Inflammatory macrophage (primary cell): ENCODE results near the gene SLC22A14.
"Not testable (repeated sequence)": the region's sequence is repeated elsewhere in the genome, so short reads cannot be mapped to it uniquely, and the experiment has no call there.

ENCODE experiments used
- DNase-seq, 2 donors: peaks; one replicate each; pipeline ENCODE4 v3.0.0-alpha.2; 2020 to 2022

Gene SLC22A14

DNA sequence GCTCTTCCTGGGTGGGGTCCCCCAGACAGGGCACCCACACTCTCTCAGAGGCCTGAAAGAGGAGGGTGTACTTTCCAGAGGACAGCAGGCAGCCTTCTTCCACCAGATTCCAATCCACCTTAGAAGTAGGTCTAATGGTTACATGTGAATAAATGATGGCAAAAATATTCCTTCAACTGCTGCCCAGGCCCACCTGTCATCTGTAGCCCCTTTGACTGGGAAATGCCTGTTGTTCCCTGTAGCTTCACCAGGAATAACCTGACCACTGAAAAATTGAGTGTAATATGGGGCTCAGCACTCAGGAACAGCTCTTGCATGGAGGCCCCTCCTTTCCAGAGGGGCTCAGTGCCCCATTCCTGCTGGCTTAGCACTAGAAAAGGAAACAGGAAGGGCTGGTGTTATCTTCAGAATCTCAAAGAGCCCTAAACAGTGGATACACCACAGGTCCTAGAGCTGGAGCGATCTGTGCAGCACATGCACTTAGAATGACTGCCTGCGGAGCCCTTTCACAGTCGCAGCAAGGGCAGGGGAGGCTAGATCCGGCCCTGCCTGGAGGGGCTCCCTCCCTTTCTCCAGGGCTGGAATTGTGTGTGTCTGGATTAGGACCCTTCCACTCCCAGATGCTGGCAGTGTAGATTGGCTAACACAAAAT, 32.1 kb downstream of the SLC22A14 start:
- DNase-seq = no peak

DNA sequence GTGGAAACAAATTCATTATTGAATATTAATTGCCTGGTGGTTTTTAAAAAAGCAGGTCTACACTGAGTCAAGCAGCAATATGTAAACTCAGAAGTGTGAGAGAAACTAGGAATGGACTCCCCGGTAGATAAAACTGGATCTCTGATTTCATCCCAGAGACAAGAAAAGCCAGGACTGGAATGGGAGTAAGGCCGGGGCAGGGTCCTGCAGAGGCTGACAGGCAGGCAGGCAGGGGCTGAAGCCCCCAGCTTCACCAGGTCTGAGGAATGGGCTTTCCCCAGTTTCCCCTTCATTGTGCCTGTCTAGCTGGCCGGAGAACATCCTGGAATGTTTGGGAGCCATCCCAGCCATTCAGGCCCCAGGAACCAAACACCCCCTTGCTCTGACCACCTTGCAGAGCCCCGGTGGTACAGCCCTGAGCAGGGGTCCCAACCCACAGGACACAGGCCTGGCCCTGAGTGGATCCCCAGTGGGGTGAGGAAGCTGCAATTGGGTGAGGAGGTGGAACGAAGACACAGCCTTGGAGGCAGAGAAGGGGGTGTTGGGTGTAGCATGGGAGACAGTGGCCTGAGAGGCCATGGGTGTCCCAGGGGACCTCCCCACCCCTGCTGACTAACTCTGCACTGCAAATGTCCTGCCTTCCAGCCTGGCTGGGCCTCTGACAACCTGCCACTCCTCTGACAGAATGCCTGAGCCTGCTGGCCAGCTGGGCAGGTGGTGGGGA, 32.8 kb downstream of the SLC22A14 start:
- DNase-seq = no peak

DNA sequence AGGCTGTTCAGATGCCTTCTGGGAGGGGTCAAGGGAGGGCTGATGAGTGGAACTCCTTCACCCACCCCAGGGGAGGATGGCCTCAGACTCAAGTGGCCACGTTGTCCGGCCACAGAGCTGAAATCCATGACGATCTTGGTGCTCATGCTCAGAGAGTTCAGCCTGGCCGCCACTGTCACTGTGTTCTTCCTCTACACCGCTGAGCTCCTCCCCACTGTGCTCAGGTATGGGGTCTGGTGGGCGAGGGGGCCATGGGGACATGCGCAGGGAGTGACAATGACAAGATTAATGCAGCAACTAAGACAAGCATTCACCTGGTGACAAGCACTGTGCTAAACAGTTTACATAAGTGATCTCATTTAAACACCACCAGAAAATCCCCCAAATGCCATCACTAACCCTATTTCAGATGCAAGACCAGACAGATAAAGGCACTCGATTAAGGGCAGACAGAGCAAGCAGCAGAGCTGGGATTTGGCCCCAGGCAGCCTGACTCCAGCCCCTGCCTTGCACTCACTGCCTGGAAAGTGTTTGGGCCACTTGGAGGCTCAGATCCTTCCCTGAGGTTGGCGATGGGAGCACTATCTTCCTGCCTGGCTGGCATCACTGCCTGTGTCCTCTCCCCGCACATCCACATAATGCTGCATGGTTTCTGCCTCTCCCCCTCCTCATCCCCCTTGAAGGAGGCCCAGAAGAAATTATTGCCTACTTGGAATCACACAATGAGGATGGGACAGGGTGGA, 33.6 kb downstream of the SLC22A14 start:
- DNase-seq = no peak

DNA sequence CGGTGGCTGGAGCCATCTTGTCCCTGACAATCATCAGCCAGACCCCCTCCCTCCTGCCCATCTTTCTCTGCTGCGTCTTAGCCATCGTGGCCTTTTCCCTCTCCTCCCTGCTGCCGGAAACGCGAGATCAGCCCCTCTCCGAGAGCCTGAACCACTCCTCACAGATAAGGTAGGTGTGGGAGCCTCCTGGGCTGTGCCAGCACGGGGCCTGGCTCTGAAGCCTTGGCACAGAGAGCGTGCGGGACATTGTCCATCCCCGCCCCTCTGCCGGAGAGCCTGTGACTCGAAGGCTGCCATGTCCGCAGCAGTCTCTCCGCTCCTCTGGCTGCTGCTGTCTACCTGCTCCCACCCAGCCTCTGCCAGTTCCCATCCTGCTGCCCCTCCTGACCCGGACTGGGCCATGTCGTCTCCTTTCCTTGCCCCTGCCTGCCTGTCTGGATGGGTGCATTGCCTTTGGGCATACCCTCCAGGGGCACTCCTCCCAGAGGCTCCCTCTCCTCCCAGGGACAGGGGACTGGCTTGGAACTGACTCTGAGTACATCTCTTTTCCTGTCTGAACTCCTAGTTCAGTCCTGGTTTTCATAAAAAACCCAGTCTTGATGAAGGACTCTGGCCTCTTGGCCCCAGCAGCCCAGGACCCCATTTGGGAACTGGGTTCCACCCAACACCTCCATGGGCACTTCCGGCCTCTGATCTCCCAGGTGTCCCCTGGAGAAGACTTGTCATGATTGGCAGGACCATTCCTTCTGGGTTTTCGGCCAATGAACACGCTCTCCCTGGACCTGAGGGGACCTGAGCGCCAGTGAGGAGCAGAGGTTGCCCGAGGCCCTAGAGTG, 34.5 kb downstream of the SLC22A14 start:
- no peak for DNase-seq

DNA sequence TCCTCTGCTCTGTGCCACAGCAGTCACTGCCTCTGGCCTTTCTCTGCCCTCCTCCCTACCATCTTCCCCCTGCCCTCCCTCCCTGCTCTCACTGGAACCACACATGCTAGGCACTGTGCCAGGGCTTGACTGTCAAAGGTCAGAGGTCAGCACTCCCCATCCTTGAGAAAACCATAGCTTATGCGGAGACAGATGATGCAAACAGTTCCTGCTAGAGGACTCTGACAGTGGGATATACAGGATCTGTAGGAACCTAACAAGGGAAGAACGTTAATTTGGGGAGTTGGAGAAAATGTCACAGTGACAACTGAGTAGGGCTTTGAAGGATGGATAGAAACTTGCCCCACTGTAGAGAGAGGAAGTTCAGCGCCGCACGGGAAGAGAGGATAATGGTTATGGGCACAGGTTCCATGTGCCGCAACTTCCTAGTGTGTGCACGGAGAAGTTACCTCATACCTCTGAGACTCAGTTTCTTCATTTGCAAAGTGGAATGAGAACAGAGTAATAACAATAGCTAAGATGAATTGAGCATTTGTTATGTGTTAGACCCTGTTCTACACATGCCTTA, 35.2 kb downstream of the SLC22A14 start:
- peak in 1 of 2 donors; percentile 44 for DNase-seq

DNA sequence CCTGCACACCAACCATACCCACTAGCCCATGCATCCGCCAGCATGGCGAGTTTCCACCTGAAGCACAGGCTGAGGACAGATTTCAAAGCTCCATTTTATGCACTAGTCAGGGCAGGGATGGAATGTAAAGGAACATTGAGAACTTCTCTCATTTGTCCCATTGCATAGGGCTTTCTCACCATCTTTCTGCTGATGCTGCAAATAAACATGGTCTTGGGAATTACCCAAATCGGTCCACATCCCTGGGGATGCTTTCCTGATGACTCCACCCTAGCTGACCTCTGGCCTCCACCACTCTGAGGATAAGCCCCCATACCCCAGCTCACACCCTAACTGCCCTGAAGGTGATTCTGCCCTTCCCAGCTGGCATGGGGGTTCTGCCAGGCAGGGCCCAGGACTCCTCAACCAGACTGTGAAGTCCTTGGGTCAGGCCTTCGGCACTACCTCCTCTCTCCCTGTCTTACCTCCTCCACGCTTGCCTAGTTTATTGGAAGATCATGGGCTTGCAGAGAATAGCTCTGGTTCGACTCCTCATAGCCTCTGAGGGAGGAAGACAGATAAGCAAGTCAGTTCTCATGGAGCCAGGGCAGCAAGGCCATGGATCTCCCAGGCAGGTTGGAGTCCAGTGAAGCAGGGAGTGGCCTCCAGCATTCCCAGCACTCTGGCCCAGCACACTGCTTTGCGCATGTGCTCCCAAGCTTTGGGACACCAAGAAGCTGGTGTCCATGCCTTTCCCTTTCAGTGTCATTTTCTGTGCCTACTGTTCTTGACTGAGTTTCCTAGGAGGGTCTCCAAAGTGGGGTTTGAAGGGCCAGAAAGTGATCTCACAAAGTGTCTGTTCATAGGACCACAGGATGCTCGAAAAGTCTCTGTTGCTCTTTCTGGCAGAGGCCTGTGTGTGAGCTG, 36.9 kb downstream of the SLC22A14 start:
- no peak for DNase-seq

DNA sequence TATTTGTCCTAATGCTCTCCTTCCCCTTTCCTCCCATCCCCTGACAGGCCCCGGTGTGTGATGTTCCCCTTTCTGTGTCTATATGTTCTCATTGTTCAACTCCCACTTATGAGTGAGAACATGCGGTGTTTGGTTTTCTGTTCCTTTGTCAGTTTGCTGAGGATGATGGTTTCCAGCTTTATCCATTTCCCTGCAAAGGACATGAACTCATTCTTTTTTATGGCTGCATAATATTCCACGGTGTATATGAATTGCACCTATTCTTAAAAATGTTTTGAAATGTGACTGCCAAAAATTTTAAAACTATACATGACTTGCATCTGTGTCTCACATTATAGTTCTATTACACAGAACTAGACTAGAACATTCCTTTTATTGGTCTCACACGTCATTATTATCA, 38.5 kb downstream of the SLC22A14 start:
- DNase-seq = not testable (repeated sequence)

DNA sequence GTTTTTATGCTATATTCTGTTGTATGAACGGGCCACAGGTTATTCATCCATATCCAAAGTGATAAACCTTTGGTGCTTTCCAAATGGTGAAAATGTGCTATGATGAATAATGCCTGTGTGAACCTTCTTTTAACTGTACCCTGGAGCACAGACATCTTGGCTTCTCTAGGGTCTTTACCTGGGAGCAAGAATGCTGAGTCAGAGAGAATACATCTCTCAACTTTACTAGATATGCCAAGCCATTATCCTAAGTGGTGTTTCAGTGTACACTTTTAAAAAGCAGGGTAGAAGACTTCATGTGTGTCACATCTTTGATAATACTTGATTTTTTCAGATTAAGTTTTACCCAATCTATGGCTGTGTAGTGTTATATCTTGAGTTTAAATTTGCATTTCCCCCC, 41.0 kb downstream of the SLC22A14 start:
- DNase-seq = no peak

DNA sequence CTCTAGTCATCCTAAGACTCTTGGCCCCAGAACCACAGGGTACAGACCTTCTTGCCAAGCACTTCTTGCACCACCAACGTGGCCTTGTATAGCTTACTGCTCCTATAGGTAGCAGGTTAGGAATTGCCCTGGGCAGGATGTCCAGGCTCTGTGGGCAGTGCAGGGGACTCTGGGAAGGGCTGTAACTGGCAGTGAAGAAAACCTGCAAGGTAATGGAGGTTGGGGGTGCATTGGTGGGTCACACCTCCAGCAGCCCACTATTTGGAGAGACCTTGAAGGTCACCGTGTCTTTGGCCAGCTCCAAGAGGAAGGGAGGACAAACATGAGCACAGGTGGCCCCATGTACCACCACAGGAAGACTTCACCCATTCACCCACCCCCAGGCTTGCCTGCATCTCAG, 43.2 kb downstream of the SLC22A14 start:
- DNase-seq = no peak

DNA sequence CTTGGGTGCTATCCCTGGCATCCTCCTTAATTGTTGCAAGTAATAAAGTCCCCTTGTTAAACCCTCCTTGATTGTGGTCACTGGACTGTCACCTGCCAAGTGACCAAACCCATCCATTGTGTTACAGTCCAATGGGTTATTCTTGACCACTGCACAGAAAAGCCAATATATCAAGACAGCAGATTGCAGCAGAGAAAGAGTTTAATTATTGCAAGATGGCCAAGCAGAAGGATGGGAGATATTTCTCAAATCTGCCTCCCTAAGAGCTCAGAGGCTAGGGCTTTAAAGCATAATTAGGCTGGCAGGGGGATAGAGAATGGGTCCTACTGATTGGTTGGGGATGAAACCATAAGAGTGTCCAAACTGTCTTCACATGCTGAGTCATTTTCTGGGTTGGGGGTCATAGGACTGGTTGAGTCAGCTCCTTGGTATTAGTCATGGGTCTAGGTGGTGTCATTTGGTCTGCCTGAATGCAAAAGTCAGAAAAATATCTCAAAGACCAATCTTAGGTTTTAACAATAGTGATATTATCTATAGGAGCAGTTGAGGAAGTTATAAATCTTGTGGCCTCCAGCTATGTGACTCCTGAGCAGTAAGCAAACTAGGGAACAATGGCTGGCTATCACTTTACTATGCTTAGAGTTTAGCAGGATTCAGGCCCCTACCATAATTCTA, 45.4 kb downstream of the SLC22A14 start:
- DNase-seq = peak; percentile 40 to 56

DNA sequence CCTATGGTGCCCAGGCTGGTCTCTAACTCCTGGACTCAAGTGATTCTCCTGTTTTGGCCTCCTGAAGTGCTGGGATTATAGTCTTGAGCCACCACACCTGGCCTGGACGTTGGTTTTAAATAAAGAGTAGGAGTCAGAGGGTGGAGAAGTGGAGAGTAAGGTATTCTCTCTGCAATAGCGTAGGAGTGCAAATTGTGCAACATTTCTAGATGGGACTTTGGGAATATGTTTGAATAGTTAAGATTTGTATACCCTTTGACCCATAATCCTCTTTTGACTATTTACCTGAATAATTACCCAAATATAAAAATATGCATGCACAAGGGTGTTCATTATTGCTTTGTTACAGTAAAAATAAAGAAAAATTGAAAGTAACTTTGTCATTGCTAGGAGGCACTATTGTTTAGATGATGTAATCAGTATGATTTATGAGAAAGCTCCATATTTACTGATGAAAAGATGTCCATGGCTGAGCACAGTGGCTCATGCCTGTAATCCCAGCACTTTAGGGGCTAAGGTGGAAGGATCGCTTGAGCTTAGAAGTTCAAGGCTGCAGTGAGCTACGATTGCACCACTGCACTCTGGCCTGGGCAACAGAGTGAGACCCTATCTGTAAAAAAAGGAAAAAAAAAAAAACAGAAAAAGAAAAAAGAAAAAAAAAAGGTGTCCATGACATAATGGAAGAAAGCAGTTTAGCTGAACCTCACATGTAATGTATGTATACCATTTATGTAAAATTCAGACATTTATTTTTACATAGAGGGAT, 49.3 kb downstream of the SLC22A14 start:
- no peak for DNase-seq

DNA sequence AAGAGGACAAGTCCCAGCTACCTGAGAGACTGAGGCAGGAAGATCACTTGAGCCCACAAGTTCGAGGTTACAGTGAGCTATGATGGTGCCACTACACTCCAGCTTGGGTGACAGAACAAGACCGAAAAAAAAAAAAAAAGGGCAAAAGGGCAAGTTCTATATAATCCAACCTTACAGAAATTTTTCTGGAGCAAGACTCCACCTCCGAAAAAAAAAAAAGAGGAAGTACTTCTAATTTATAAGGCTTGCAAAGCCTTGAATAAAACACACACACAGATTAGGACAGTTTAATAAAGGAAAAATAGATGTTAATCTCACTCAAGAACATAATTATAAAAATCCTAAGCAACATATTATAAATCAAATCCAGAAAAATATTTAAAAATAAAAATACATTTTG, 50.1 kb downstream of the SLC22A14 start:
- peak in 1 of 2 donors; percentile 55 for DNase-seq

DNA sequence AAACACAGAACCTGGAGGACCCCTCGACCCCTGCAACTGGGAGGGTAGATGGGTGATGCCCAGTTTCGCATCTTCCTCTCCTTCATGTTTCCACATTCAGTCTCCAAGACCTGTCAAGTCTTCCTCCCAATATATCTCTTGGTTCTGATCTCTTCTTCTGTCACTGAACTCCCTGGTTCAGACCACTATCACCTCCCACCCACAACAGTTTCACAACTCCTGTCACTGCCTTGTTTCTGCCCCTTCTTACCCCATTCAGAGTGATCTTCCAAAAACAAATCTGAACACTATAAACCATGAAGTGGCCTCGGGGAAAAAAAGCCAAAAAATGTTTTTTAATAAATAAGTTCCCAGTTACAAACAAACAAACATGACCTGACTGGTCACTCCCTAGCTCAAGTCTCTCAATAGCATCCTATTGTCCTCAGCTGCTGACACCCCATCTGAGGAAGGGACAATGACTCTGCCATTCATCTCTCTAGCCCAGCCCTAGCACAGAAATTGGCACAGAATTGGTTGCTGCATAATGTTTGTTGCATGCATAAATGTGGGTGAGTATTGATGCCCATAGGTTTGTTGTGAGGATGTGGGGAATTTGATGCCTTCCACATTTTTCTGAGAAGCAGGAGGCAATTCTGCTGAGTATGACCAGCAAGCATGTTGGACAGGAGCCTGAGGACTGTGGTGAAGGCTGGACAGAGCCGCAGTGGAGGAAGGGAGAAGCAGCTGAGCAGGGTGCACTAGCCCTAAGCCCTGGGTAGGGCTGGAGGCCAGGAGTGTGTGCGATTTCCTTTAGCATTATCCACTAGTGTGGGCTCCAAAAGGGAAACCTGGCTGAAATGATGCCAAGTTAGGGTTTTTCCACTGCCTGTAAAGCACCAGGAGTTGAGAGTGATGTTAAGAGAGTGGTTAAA, 52.3 kb downstream of the SLC22A14 start:
- DNase-seq = no peak

DNA sequence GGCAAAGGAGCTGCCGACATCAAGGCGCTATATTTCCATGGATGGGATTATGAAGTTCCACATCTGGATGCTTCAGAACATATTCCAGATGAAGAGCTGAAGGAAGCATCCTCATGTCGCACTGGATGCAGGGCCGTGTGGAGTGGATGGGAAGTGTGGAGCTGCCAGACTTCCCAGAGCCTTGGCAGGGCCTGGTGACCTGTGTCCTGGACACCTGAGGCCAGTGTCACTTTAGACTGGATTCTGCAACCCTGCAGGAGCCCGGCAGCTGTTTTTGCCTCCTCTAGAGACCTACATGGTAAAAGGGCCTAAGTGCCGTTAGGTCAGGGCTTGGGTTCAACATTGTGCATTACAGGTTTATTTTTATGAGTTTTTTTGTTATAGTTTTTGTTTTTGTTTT, 53.2 kb downstream of the SLC22A14 start:
- no peak for DNase-seq

DNA sequence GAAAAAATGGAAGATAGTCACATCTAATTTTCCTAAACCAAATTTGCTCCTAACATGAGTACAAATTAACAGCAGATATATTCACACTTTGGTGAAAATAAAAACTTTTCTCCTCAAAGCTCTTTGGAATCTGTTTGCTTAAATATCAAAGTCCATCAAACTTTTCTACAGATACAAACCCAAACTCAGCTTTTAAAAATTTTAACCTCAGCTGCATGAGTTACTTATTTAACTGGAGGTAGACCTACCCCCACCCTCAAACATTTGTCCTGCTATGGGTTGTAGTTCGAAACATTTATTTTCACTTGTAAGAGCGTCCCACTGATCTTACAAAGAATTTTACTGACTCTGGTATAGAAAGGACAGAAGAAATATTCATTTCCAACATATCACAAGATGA, 55.6 kb downstream of the SLC22A14 start:
- no peak for DNase-seq

DNA sequence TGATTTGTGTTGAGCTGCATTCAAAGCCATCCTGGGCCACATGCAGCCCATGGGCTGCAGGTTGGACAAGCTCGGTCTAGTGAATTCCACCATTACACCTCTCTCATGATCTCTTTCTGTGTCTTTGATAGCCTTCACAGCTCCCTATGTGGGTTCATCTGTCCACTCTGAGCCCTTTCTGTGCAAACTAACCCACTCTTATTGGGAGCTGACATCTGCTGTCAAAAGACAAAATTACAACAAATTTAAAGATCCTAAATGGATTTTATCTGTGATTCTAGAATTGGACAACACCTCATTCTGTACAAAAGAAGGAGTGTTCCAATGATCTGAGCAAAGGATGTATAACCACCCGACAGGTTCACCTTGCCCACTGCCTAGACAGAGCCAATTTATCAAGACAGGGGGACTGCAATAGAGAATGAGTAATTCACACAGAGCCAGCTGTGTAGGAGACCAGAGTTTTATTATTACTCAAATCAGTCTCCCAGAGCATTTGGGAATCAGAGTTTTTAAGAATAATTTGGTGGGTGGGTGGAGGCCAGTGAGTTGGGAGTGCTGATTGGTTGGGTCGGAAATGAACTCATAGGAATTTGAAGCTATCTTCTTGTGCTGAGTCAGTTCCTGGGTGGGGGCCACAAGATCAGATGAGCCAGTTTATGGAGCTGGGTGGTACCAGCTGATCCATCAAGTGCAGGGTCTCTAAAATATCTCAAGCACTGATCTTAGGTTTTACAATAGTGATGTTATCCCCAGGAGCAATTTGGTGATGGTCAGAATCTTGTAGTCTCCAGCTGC, 61.9 kb downstream of the SLC22A14 start:
- no peak for DNase-seq

DNA sequence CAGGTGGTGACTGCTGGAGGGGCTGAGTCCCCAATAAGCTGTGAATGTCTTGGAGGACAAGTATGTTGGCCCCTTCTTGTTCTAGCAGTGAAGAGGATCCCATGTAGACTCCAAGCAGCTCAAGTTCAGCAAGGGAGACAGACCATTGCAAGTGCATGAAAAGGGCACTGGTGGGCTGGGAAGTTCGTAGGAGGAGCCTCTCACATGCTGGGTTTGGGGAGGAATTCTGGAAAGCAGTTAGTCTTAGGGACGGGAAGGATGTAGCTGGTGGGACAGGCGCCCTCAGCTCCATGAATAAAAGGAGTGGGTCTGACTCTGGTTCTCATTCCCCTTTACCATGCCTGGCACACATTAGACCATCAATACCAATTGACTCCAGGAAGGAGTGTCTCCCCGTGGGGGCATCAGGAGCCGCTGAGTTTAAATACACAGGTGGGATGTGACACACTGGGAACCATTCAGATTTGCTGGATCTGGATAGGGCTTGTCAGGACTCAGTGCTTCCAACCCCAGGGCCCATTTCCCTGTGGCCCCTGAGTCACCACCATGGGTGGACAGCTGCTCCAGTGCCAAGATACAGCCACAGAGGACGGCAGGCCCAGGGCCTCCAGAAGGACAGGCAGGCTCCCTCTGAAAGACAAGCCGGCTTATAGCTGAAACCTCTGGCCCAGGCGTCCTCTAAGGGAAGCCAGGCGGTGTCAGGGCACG, 63.9 kb downstream of the SLC22A14 start:
- DNase-seq = no peak
